Parathyroid adenoma (tissue), 2 donors: ENCODE measurements around the gene HMCES.

Experiments used
- H2AFZ ChIP-seq: fragments of 300-600 bp; sonication (generic); one replicate; pipeline ENCODE4 v1.7.0; 2017; ENCODE audit warnings: antibody characterized with exemption, mild to moderate bottlenecking
- H3K27ac ChIP-seq: fragments of 300-600 bp; sonication (generic); one replicate; pipeline ENCODE4 v1.7.0; 2017
- H3K27me3 ChIP-seq: fragments of 300-600 bp; sonication (generic); one replicate; pipeline ENCODE4 v1.7.0; 2017; ENCODE audit warnings: low read length; ENCODE audit not compliant: control insufficient read depth, insufficient read depth
- H3K36me3 ChIP-seq: fragments of 300-600 bp; sonication (generic); one replicate; pipeline ENCODE4 v1.7.0; 2017; ENCODE audit warnings: low read length; ENCODE audit not compliant: control insufficient read depth, insufficient read depth
- H3K4me1 ChIP-seq: fragments of 300-600 bp; sonication (generic); one replicate; pipeline ENCODE4 v1.7.0; 2017; ENCODE audit warnings: control low read depth
- H3K4me2 ChIP-seq: fragments of 300-600 bp; sonication (generic); one replicate; pipeline ENCODE4 v1.7.0; 2017; ENCODE audit warnings: low read length
- H3K4me3 ChIP-seq: fragments of 300-600 bp; sonication (generic); one replicate; pipeline ENCODE4 v1.7.0; 2017; ENCODE audit warnings: low read depth, low read length
- H3K79me2 ChIP-seq: fragments of 300-600 bp; sonication (generic); one replicate; pipeline ENCODE4 v1.7.0; 2017; ENCODE audit warnings: control low read depth
- H3K9ac ChIP-seq: fragments of 300-600 bp; sonication (generic); one replicate; pipeline ENCODE4 v1.7.0; 2017; ENCODE audit warnings: mild to moderate bottlenecking
- H3K9me3 ChIP-seq: fragments of 300-600 bp; sonication (generic); one replicate; pipeline ENCODE4 v1.7.0; 2017; ENCODE audit warnings: low read length; ENCODE audit not compliant: control insufficient read depth
- TF ChIP-seq, protein P1 (sequence below): fragments of 300-600 bp; sonication (generic); IDR thresholded peaks from one replicate; pipeline ENCODE4 v1.7.0; 2017; ENCODE audit warnings: antibody characterized with exemption, mild to moderate bottlenecking
- donor health status: primary hyperparathyroidism.

HMCES gene

DNA sequence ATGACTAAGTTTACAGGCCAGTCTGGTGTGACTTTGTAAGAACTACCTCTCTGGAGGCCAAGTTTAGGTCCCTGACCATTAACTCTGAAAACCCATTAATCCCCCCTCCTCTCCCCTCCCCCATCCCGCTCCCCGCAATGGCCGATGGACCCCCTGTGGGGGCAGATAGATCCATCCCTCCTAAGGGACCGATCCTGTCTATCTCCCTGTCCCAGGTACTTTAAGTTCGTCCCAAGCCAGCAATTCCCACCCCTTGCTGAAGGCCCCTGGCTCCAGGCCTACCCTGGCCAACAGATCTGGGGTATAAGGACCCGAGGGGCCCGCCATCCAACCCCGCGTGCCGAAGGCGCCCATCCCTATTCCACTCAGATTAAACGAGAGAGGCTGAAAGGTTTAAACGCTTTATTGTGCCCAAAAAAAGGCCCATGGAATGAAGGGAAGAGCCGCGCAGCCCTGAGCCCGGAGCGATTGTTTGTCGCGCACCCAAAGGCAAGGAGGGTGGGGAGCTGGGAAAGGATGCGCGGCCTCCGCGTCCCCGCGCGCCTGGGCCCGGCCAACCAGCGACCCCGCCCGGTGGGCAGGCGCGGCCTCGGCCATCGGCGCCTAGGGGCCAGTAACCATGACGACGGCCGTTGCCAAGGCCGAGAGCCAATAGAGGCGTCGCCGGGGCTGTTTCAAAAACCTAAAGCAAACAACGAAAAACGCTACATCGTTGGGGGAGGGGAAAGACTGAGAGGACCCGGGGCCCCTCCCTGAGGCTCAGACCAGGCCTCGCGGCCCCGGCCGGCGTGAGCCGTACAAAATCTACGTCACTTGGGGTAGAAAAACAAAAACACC, 35.9 kb downstream of the HMCES start:
- Histone ChIP-seq H3K4me1 (peaks cover 29% of the 10 kb centered on the region), H3K9ac (peak overlapping the region; percentile 63), H3K27me3 (no peaks in the 10 kb centered on the region), H3K4me2 (peak overlapping the region; percentile 74), H3K4me3 (peak overlapping the region; percentile 63), H3K79me2 (peaks cover 3% of the 10 kb centered on the region), H3K9me3 (no peaks in the 10 kb centered on the region), H3K36me3 (no peaks in the 10 kb centered on the region), H3K27ac (peak overlapping the region; percentile 93), H2AFZ (peak overlapping the region; percentile 67)
- TF ChIP-seq, protein P1, sequence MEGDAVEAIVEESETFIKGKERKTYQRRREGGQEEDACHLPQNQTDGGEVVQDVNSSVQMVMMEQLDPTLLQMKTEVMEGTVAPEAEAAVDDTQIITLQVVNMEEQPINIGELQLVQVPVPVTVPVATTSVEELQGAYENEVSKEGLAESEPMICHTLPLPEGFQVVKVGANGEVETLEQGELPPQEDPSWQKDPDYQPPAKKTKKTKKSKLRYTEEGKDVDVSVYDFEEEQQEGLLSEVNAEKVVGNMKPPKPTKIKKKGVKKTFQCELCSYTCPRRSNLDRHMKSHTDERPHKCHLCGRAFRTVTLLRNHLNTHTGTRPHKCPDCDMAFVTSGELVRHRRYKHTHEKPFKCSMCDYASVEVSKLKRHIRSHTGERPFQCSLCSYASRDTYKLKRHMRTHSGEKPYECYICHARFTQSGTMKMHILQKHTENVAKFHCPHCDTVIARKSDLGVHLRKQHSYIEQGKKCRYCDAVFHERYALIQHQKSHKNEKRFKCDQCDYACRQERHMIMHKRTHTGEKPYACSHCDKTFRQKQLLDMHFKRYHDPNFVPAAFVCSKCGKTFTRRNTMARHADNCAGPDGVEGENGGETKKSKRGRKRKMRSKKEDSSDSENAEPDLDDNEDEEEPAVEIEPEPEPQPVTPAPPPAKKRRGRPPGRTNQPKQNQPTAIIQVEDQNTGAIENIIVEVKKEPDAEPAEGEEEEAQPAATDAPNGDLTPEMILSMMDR, result peak; percentile 44

DNA sequence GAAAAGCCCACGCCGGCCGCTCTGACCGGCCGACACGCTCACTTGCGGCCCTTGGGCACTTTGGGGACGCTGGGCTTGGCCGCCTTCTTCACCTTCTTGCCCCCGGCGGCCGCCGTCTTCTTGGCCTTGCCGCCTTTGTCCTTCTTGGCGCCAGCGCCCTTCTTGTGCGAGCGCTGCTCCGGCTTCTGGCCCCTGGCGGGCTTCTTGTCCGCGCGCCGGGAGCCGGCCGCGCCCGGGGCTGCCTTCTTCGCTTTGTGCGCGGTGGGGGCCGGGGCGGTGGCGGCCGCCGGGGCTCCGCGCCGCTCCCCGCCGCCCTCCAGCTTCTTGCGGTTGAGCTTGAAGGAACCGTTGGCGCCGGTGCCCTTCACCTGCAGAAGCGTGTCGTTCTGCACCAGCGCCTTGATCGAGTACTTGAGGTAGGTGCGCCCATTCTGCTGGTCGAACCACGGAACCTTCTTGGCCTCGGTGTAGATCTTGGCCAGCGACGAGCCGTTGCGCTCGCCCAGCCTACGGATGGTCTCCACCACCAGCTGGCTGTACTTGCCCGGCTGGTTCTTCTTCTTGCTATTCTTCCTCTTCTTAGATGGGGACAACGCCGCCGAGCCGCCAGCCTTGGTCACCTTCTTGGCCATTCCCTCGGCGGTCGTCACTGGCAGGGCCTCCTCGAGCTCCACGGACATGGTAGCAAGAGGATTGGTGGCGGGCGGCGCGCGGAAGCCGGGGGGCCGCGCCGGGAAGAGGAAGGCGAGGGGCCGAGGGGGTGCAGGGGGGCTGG, 36.7 kb downstream of the HMCES start:
- peak overlapping the region; percentile 63 for H3K4me3 ChIP-seq
- peaks cover 3% of the 10 kb centered on the region for H3K79me2 ChIP-seq
- TF ChIP-seq, protein P1, result no peak
- peak overlapping the region; percentile 93 for H3K27ac ChIP-seq
- no peaks in the 10 kb centered on the region for H3K36me3 ChIP-seq
- peak overlapping the region; percentile 72 for H3K9ac ChIP-seq
- H3K27me3 ChIP-seq, result no peaks in the 10 kb centered on the region
- peaks cover 22% of the 10 kb centered on the region for H3K4me1 ChIP-seq
- peak overlapping the region; percentile 70 for H2AFZ ChIP-seq
- peak overlapping the region; percentile 74 for H3K4me2 ChIP-seq
- no peaks in the 10 kb centered on the region for H3K9me3 ChIP-seq

DNA sequence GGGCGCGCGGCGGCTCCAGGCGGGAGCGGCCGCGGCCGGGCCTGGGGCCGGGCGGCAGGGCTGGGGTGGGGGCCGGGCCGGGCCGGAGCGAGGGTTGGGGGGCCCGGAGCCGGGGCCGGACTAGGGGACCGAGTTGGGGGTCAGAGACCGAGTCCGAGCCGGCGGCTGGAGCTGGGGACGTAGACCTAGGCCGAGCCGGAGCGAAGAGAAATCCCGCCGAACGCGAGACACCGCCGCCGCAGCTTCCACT, 37.3 kb downstream of the HMCES start:
- no peaks in the 10 kb centered on the region for H3K36me3 ChIP-seq
- peak overlapping the region; percentile 99 for H2AFZ ChIP-seq
- no peaks in the 10 kb centered on the region for H3K27me3 ChIP-seq
- H3K4me3 ChIP-seq, result peak overlapping the region; percentile 75
- H3K27ac ChIP-seq, result peak overlapping the region; percentile 93
- no peaks in the 10 kb centered on the region for H3K9me3 ChIP-seq
- peaks cover 17% of the 10 kb centered on the region for H3K4me1 ChIP-seq
- peak overlapping the region; percentile 74 for H3K4me2 ChIP-seq
- no peak overlapping the region for H3K9ac ChIP-seq
- TF ChIP-seq, protein P1, result no peak
- H3K79me2 ChIP-seq, result peaks cover 3% of the 10 kb centered on the region

DNA sequence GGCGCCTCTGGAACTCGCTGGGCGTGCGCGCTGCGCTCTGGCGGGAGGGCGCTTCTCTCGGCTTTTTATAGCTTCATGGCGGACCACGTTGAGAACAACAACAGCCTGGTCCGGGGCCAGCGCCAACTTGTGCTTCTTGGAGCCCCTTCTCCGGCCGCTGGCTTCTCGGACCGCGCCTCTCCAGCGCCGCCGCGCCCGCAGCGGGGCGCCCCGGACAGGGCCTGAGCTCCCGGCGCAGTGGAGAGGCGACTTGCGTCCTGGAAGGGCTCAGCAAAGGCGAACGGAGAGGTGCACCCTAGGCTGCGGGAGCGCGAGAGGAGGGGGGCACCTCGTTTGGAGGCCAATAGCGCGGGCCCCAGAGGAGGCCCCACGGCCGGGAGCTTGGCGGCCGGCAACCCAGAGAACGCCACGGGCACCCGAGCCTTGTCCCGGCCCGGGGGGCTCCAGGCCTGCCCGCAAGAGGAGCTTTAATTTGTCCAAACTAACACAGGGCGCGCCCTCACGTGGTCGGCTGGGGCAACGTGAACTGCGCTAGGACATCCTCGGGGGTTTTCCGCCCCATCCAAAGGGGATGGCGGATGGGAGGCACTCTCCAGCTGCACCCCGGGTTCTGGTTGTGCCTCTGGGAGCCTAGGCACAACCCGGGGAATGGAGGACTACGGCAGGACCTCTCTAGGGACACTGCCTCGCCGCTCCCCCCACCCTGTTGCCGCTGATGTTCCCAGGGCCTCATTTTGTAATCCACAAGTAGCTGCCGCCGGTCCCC, 37.8 kb downstream of the HMCES start:
- Histone ChIP-seq H3K27ac (peak overlapping the region; percentile 93), H3K9me3 (no peaks in the 10 kb centered on the region), H3K79me2 (peaks cover 3% of the 10 kb centered on the region), H3K27me3 (no peaks in the 10 kb centered on the region), H3K36me3 (no peaks in the 10 kb centered on the region), H3K9ac (peak overlapping the region; percentile 38), H3K4me1 (peaks cover 12% of the 10 kb centered on the region), H2AFZ (peak overlapping the region; percentile 99), H3K4me2 (peak overlapping the region; percentile 74), H3K4me3 (peak overlapping the region; percentile 75)
- TF ChIP-seq, protein P1, result peak; percentile 50
